Thyroid gland (tissue), 4 donors: ENCODE results near the gene BTBD9.

ENCODE experiments used
- CTCF ChIP-seq, 6 experiments: fragments of 200-600 bp in 3 of 6; fragments of 450-650 bp in 3 of 6; sonication (generic) in 3 of 6; IDR thresholded peaks; one replicate each; pipeline ENCODE4 v1.5.1; 2016 to 2019; ENCODE audit warnings: antibody characterized with exemption in 6 of 6, mild to moderate bottlenecking in 2 of 6, inconsistent platforms in 1 of 6, moderate library complexity in 1 of 6
- POLR2A ChIP-seq, 2 donors: fragments of 450-650 bp; IDR thresholded peaks; one replicate each; pipeline ENCODE4 v1.6.1; 2017; ENCODE audit warnings: antibody characterized with exemption in 2 of 2, mild to moderate bottlenecking in 2 of 2, moderate library complexity in 1 of 2

GRCh38 chr6:38404900-38405556 is 234.7 kb downstream of the BTBD9 start:
- TF ChIP-seq CTCF (IDR thresholded peaks at IDR 0.05) (no peak), POLR2A (IDR thresholded peaks at IDR 0.05) (no peak)
